ENCODE measurements around the gene DCBLD1.

Gene DCBLD1

DNA sequence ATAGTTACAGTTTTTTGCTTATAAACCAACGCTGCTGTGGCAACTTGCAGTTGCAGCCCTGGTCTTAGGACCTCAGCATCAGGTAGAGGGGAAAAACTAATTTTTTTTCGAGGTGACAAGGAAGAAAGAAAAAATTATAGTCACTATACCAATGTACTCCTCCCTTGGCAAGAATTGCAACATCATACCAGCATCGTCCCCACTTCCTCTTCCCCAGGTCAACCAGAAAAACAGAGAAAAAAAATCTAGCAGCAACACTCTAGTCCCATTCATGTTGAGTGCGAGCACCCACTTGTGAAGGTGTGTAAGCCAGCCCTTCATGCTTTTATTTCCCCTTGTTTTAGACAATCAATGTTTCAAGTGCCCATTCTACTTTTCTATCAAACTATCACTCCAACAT is 13.1 kb upstream of the DCBLD1 start:
- DNase-seq: no peak
- Histone ChIP-seq H3K27me3 (peaks cover 7% of the 10 kb centered on the region; the same call in 1 of the 2 replicates), H3K9me3 (no peaks in the 10 kb centered on the region), H3K36me3 (no peaks in the 10 kb centered on the region), H3K4me1 (no peaks in the 10 kb centered on the region), H3K4me3 (ENCODE audit: low read depth, low read length) (no peak overlapping the region)
- no peak for TF ChIP-seq CTCF (IDR thresholded peaks at IDR 0.05; ENCODE audit: low read depth, low read length)

DNA sequence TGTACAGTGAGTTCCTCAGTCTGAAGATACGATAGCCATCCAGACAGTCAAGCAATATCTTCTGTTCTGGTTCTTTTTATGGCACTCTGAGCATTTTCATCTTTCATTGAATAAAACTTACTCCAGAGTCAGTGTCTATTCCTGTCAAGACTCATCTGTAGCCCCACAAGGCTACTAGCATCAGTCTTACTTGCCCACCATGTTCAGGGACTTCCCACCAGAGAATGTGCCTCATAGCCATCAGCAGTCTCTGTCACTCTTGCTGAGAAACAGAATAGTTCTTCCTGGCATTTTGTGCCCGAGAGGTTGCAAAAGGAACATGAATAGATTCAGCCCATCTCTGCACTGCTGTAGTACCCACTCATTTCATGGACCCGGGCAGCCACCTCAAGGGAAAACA is 12.7 kb upstream of the DCBLD1 start:
- Histone ChIP-seq H3K9me3 (no peaks in the 10 kb centered on the region), H3K4me1 (no peaks in the 10 kb centered on the region), H3K27me3 (peaks cover 7% of the 10 kb centered on the region; the same call in 1 of the 2 replicates), H3K36me3 (no peaks in the 10 kb centered on the region), H3K4me3 (ENCODE audit: low read depth, low read length) (no peak overlapping the region)
- no peak for DNase-seq
- no peak for TF ChIP-seq CTCF (IDR thresholded peaks at IDR 0.05; ENCODE audit: low read depth, low read length)

DNA sequence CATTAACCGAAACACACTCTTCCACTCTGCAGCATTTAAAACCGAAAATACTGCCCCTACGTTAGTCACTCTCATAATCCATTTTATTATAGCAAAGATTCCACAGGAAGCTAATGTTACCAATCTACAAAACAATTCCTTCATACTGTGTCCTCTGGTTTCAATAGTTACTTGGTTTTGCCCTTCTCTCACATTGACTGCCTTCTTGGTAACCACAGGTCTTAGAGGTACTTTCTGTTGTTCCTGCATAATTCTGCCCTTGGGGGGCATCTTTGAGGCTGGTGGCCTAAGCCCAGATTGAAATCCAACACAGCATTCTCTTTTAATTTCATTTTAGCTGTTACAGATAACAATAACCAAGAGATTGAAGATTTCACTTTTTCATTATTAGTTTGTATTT is 9.8 kb upstream of the DCBLD1 start:
- Histone ChIP-seq H3K9me3 (no peaks in the 10 kb centered on the region), H3K4me1 (peaks cover 4% of the 10 kb centered on the region; the same call in 1 of the 2 replicates), H3K4me3 (ENCODE audit: low read depth, low read length) (no peak overlapping the region), H3K27me3 (peaks cover 7% of the 10 kb centered on the region; the same call in 1 of the 2 replicates), H3K36me3 (no peaks in the 10 kb centered on the region)
- no peak for TF ChIP-seq CTCF (IDR thresholded peaks at IDR 0.05; ENCODE audit: low read depth, low read length)
- no peak for DNase-seq

- peaks cover 9% of the 10 kb centered on the region; the same call in 1 of the 2 replicates for H3K4me1 ChIP-seq
- H3K36me3 ChIP-seq: no peaks in the 10 kb centered on the region
- TF ChIP-seq CTCF (IDR thresholded peaks at IDR 0.05; ENCODE audit: low read depth, low read length): no peak
- no peak for DNase-seq
- H3K4me3 ChIP-seq (ENCODE audit: low read depth, low read length): no peak overlapping the region
- no peaks in the 10 kb centered on the region for H3K9me3 ChIP-seq
- H3K27me3 ChIP-seq: peaks cover 7% of the 10 kb centered on the region; the same call in 1 of the 2 replicates
These were observed 9.1 kb upstream of the DCBLD1 start for GRCh38 chr6:117473401-117473800.

GRCh38 chr6:117477988-117478852 is 4.3 kb upstream of the DCBLD1 start:
- Histone ChIP-seq H3K4me3 (ENCODE audit: low read depth, low read length) (no peak overlapping the region), H3K4me1 (peaks cover 9% of the 10 kb centered on the region; the same call in 1 of the 2 replicates), H3K9me3 (no peaks in the 10 kb centered on the region), H3K36me3 (no peaks in the 10 kb centered on the region), H3K27me3 (no peaks in the 10 kb centered on the region)
- peak; percentile 20 for DNase-seq
- TF ChIP-seq CTCF (IDR thresholded peaks at IDR 0.05; ENCODE audit: low read depth, low read length): peak; percentile 46; the same call in 1 of the 2 replicates

DNA sequence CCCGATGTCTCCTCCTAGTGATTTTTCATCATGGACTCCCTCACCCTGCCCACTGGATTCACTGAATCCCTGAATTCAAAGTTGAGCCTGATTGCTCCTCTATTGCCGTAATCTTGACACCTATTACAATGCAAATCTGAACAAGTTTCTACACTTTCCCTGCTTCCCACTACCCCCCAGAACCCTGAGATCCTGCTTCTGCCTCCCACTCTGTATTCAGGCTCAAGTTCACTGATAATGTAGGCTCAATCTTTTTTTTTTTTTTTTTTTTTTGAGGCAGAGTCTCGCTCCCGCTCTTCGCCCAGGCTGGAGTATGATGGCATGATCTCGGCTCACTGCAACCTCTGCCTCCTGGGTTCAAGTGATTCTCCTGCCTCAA is 3.6 kb upstream of the DCBLD1 start:
- no peak for DNase-seq
- Histone ChIP-seq H3K4me1 (peaks cover 9% of the 10 kb centered on the region; the same call in 1 of the 2 replicates), H3K4me3 (ENCODE audit: low read depth, low read length) (no peak overlapping the region), H3K27me3 (no peaks in the 10 kb centered on the region), H3K36me3 (no peaks in the 10 kb centered on the region), H3K9me3 (no peaks in the 10 kb centered on the region)
- no peak for TF ChIP-seq CTCF (IDR thresholded peaks at IDR 0.05; ENCODE audit: low read depth, low read length)

All from BE2C (cell line).